GM18909 (cell line): ENCODE measurements around the gene CHRM1.
"Not testable (repeated sequence)": the region's sequence is repeated elsewhere in the genome, so short reads cannot be mapped to it uniquely, and the experiment has no call there.

Experiments used
- ATAC-seq: cut with Tn5 transposase; IDR thresholded peaks from one replicate; pipeline ENCODE4 v1.9.1; 2021; ENCODE audit warnings: mild to moderate bottlenecking; ENCODE audit not compliant: unreplicated experiment, poor library complexity

Gene CHRM1, protein sequence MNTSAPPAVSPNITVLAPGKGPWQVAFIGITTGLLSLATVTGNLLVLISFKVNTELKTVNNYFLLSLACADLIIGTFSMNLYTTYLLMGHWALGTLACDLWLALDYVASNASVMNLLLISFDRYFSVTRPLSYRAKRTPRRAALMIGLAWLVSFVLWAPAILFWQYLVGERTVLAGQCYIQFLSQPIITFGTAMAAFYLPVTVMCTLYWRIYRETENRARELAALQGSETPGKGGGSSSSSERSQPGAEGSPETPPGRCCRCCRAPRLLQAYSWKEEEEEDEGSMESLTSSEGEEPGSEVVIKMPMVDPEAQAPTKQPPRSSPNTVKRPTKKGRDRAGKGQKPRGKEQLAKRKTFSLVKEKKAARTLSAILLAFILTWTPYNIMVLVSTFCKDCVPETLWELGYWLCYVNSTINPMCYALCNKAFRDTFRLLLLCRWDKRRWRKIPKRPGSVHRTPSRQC

DNA sequence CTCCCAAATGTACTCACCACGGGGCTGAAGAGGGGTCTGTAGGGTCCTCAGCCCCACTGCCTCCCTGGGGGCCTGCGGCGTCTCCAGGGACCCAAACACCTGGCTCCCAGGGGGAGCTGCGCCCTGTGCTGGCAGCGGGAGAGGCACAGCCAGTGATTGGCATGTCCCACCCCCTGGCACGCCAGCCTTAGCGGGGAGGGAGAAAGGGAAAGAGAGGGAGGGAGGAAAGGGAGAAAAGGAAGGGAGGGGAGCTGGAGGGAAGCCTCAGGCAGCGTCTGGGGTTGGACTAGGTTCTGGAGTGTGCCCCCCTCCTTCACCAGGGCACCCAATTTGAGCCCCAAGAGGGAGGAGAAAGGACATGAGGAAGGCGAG lies at the start of gene CHRM1:
Gene CHRM1, minus strand, starts transcription at position 163 of the 372 bp plus-strand sequence. CDS start 10,263 bp downstream, outside the sequence.
- ATAC-seq: no peak

DNA sequence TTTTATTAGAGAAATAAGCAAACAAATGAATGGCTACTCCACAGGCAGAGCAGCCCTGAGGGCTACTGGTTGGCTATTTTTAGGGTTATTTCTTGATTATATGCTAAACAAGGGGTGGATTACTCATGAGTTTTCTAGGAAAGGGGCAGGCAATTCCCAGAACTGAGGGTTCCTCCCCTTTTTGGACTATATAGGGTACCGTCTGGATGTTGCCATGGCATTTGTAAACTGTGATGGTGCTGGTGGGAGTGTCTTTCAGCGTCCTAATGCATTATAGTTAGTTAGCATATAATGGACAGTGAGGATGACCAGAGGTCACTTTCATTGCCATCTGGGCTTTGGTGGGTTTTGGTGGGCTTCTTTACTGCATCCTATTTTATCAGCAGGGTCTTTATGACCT lies 44.4 kb upstream of the CHRM1 start:
- no peak for ATAC-seq

DNA sequence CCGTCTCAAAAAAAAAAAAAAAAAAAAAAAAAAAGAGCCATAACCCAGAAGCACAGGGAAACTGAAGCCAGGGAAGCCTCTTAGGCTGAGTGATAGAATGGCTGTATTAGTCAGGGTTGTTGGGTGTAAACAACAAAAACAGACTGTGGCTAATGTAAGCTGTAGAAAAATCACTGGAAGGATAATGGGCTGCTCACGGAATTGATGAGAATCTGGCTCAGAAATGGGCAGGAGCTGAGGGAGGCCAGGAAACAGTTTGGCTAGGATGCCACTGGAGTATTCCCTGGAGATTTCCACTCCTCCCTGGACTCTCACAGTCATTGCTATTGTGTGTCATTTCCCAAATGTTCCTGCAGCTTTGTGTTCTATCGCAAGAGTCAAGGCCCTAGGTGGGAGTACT lies 41.2 kb upstream of the CHRM1 start:
- ATAC-seq: no peak

DNA sequence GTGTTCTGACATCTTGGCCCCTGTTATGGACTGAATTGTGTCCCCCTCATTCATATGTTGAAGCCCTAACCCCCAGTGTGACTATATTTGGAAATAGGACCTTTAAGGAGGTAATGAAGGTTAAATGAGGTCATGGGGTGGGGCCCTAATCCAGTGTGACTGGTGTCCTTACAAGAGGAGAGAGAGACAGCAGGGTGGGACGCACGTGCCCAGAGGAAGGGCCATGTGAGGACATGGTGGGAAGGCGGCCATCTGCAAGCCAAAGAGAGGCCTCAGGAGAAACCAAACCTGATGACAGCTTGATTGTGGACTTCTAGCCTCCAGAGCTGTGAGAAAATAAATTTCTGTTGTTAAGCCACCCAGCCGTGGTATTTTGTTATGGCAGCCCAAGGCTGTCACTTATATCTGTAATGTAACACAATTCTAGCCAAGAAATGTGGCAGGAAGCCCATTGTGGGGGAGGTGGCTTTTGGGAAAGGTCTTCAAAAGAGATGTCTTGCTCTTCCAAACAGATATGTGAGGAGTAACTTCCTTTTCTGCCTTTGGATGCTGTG lies 39.9 kb upstream of the CHRM1 start:
- ATAC-seq: no peak

DNA sequence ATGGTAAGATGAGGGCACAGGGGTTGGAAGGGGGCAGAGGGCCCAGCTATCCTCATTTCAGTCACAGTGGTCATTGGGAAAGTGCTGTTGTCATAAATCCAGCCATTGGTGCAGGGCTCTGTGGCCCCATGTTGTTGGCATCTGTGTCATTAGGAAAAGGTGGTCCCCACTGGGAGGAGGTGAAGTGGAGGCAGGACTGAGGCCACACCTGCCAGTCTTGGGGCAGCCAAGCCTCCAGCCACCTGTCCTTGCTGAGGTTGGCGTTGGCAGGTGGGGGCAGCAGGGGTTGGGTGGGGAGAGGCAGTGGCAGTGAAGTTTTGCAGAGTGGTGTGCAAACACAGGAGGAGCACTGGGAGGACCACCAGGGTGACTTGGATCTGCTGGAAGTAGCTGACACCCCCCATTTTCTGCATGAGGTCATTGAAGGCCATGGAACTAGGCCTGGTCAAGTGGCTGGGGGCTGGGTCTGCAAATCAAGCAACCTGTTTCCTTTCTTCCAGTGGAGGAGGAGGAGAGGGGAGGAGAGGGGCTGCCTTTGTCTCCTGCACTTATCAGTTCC lies 38.3 kb upstream of the CHRM1 start:
- ATAC-seq: no peak

DNA sequence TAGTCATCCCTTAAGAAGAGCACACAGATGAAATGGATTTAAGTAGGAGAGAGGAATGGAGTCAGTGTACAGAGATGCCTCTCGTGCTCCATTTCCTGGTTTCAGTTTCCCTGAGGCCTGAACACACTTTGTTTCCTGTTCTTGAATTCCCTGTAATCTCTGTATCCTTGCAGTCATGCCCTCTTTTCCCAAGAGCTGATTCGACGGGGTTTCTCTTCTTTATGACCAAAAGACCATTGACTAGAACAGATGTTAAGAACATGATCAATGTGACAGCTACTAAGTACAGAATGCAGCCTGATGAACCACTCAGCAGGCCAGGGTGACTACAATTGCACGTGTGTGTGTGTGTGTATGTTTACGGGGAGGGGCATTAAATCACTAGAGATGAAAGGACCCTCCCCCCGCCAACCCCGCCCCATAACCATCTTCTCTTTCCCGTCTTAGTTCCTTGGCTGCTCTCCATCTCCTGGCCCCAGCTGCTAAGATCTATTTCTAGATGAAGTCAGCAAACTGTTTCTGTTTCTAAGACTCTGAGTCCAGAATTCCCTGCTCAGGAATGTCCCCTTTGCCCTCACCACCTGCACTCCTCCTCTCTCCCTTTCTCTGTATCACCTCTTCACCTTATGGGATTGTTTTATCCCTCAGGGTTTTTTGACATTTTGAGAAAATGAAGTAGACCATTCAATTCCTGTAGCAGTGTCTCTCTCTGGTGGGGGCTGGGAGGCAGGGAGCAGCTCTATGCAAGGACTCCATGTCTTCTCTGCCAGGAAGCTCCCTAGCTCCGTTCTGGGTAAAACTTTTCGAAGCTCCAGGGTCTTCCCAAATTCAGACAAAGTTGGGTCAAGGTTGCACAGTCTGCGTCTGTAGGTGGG lies 37.6 kb upstream of the CHRM1 start:
- ATAC-seq: no peak

DNA sequence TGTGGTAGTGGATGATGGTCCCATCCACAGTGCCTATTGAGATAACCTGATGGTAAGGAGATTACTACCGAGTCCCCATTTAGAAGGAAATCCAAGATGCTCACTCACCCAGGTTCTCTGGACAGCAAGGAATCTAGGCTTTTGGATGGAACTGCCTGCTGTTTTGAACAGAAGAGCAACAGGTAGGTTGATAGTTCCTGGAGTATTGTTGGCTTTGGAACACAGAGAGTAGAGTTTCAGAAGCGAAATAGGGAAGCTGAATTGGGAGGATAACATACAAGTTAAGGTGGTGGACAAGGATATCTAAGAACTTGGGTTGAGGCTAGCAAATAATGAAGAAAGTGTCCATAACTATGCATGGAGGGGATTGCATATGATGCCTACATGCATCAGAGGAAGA lies 36.0 kb upstream of the CHRM1 start:
- ATAC-seq: no peak

DNA sequence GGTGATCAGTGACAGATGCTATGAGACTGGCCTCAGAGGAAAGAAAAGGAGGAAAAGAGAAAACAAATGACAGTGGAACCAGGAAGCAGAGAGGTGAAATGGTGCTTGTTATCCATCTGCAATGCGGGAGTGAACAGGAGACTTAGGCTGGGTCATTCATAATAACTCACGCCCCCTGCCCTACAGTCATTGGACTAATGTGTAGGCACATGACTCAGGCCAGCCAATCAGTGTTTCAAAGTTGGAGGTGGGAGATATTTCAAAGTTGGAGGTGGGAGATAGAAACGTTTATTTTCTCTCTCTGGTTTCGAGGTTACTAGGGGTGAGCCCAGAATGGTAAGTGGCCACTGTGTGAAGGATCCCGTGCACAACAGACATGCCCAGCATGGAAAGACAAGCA lies 33.3 kb upstream of the CHRM1 start:
- no peak for ATAC-seq

DNA sequence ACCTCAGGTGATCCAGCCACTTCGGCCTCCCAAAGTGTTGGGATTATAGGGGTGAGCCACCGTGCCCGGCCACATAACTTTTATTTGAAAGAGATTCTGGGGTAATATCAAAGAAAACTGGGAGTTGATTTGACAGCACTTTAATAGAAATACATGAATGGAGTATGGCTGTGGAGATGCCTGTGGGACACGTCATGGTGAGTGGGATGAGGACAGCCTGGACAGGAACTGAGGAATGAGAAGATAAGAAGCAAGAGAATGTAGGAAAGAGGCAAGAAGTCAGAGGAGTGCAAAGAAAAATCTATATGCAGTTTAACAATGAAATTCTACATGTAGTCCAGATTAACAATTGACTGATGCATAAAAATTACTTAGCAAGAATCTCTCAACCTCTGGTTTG lies 32.6 kb upstream of the CHRM1 start:
- no peak for ATAC-seq

DNA sequence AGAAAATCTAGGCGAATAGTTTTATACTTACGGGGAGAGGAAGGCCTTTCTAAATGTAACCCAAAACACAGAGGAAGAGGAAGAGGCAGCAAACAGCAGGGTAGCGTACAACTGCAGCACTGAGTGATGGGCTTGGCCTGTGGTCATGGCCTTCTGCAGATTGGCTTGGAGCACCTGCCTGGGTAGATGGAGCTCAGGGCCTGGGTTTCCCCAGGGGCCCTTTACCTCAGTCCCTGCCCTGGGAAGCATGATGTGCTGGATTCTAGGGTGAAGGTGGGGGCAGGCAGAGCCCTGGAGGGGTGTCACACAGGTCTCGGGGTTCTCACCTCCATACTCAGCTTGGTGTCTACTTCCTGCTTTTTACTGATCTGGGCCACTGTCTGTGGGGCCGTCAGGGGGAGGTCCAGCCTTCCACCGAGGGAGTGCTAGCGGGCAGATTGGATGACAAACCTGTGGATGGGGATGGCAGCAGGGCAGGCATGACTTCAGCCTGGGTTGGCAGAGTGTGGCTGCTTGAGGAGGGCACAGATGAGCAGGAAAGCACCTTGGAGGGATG lies 27.7 kb upstream of the CHRM1 start:
- ATAC-seq: no peak

DNA sequence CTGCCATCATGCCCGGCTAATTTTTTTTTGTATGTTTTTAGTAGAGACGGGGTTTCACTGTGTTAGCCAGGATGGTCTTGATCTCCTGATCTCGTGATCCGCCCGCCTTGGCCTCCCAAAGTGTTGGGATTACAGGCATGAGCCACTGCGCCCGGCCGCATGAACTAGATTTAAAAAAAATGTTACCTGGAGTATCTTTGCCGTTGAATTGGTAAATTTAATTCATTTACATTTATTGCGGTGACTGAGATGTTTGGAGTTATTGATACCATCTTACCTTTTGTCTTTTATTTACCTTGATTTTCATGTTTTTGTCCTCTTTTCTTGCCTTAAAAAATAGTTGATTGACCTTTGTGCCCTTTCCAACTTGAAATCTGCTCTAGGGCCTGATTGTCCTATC lies 24.4 kb upstream of the CHRM1 start:
- not testable (repeated sequence) for ATAC-seq

DNA sequence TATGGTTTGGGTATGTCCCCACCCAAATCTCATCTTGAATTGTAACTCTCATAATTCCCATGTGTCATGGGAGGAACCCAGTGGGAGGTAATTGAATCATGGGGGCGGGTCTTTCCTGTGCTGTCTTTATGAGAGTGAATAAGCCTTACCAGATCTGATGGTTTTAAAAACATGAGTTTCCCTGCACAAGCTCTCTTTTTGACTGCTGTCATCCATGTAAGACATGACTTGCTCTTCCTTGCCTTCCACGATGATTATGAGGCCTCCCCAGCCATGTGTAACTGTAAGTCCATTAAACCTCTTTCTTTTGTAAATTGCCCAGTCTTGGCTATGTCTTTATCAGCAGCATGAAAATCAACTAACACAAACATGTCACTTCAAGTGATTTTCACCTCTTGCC lies 16.4 kb upstream of the CHRM1 start:
- not testable (repeated sequence) for ATAC-seq

DNA sequence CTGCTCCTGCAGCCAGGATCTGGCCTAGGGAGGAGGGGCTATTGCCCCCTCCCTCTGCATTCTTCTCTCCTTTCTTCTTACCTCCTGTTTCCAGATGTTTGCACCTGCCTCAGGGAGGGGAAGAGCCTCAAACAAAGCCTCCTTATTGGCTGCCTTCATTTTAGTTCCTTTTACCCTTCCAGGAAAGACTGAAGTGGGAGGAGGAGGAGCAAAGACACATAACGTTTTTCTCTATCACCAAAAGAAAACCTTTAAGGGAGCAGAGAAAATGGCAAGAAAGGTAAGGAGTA lies 13.3 kb upstream of the CHRM1 start:
- ATAC-seq: no peak

DNA sequence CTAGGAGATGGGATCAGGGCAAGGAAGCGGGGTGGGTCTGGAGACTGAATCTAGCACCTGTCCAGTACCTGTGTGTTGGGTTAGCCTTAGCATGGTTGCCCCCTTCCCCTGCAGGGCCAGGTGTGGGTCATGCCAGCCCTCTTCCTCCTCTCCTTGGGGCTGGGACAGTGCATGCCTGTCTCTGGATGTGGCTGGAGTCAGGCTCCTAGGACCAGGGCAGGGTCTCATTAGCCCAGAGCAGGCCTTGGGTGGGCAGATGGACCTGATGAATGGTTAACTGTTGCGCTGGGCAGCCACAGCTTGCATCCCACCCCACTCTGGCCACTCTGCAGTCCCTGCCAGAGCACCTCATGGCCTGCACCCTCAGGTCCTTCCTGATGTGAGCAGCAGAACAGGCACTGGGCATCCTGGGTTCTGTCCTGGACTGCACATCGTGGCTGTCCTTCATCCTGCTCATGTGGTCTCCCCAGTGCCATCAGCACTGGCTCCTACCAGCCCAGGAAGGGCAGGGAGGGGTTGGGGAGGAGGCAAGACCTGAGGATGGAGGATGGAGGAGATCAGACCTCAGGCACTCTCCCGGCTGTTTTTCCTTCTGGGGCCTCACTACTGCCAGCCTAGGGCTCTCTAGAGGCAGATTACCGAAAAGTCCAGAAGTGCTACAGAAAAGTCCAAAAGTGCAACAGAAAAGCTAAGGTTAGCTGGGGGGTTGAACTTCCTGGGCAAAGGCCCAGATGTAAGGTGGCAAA lies 12.8 kb upstream of the CHRM1 start:
- ATAC-seq: no peak

DNA sequence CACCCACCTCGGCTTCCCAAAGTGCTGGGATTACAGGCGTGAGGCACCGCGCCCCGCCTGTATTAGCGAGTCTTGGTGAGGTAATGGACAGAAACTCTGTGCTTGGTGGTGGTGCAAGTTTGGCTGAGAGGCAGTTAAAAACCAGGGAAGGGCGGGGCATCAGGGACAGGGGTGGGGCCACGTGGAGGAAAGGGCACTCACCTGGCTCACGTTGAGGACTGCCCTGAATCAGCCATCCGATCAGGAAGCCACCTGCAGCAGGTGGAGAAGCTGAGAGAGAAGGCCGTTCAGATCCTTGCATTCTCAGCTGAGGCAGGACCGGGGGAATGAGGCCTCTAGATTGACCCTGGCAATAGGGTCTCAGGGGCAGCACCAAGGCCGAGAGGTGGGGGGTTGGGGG lies 12.1 kb upstream of the CHRM1 start:
- no peak for ATAC-seq

DNA sequence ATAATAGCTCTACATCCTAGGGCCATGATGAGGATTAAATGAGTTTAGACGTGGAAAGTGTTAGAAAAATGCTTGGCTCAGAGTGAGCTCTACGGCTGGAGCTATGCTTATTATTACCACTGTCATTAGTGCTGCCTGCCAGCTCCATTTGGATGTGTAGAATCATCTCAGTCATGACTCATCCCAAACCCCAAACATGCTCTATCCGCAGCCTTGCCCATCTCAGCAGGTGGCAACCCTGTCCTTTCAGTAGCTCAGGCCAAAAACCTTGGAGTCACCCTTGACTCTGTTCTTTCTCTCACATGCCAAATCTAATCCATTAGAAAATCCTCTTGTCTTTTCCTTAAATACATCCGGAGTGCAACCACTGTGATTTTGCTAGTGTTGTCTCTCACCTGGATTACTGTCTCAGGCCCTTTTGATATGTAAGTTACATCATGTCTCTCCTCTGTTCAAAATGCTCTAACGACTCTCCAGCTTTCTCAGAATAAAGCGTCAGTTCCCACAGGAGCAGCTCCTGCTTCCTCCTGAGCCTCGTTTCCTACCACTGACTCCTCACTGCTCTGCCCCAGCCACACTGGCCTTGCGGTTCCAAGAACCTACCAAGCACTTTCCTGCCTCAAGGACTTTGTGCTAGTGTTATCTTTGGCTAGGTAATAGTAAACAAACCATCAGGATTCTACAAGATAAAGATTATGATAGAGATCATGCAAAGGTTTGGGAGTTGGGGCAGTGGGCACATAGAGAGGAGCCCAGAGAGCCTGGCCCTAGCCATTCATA lies 10.5 kb upstream of the CHRM1 start:
- ATAC-seq: no peak

DNA sequence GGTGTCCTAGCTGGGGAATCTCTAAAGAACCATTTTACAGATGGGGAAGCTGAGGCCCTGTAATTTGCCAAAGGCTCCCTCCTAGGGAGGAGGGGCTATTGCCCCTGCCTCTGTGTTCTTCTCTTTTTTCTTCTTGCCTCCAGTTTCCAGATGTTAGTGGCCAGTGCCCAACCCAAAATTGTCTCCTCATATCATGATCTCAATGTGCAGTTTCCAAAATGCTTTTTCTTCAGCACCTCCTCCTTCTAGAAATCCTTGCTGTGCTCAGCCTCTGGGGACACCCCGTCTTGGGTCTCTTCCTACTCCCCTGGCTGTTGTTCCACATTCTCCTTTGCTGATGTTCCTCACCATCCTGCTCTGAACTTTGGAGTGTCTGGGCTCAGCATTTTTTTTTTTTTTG lies 9.5 kb upstream of the CHRM1 start:
- no peak for ATAC-seq

DNA sequence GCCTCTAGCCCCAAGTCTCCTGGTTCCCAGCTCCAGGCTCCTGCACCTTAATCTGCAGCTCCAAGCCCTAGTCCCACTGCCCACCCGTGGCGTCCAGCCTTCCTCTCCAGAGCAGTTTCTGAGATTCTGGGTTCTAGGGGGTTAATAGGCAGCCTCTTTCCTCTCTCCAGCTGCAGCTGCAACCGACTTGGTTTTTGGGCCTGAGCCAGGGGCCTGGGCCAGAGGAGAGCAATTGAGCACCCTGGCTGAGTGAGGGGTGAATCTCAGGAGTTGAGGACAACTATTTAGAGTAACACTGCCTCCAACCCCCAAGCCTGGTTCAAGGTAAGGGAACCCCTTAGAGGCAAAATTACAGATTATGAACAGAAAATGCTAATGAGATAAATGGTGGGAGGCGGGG lies 9.0 kb upstream of the CHRM1 start:
- ATAC-seq: no peak

DNA sequence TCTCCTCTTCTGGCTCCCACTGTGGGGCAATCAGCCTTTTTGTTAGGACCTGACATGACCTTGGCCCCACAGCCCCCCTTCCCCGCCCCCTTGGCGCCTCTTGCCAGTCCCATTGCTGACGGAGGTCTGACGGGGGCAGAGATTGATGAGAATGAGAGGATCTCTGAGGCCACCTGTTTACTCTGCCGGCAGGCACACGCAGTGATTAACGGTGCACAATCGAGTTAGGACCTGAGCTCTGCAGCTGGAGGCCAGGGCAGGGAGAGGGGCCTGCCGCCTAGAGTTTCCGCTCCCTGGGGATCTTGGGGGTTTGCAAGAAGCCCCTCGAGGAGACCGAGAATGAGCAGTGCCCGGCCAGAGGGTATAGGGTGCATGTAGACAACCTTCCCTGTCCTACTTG lies 6.8 kb upstream of the CHRM1 start:
- no peak for ATAC-seq
